Central memory CD8-positive, alpha-beta T cell (primary cell): Measurements from ENCODE around the gene NYAP1.
"Not testable (repeated sequence)": the region's sequence is repeated elsewhere in the genome, so short reads cannot be mapped to it uniquely, and the experiment has no call there.

ENCODE experiments used
- ATAC-seq: fragments of 150-1000 bp; cut with Tn5 transposase; replicated peaks from 2 replicates; pipeline ENCODE4 v1.10.0; 2022; ENCODE audit warnings: mild to moderate bottlenecking, moderate FRiP score, moderate number of reproducible peaks; ENCODE audit not compliant: poor library complexity, severe bottlenecking; ENCODE audit errors: extremely low read depth
- DNase-seq, 2 donors: peaks; one replicate each; pipeline ENCODE4 v3.0.0; 2021; ENCODE audit warnings: low spot score in 2 of 2
- H3K27ac Mint-ChIP-seq: one replicate; pipeline ENCODE4 v1.8.0; 2022; ENCODE audit warnings: low read depth, mild to moderate bottlenecking, moderate library complexity, mixed read lengths
- H3K27me3 Mint-ChIP-seq: one replicate; pipeline ENCODE4 v1.8.0; 2022; ENCODE audit warnings: mixed read lengths
- H3K36me3 Mint-ChIP-seq: one replicate; pipeline ENCODE4 v1.8.0; 2022; ENCODE audit warnings: mild to moderate bottlenecking, moderate library complexity, mixed read lengths; ENCODE audit not compliant: insufficient read depth
- H3K4me1 Mint-ChIP-seq: one replicate; pipeline ENCODE4 v1.8.0; 2022; ENCODE audit warnings: mixed read lengths
- H3K4me3 Mint-ChIP-seq: one replicate; pipeline ENCODE4 v1.8.0; 2022; ENCODE audit warnings: mild to moderate bottlenecking, moderate library complexity, mixed read lengths
- H3K9me3 Mint-ChIP-seq: one replicate; pipeline ENCODE4 v1.8.0; 2022; ENCODE audit warnings: mixed read lengths

NYAP1 gene

GRCh38 chr7:100513212-100513810 is 29.6 kb downstream of the NYAP1 start:
- no peak for DNase-seq
- Mint-ChIP-seq H3K27me3 (no peaks in the 10 kb centered on the region), H3K36me3 (peaks cover 5% of the 10 kb centered on the region), H3K4me1 (peaks cover 21% of the 10 kb centered on the region), H3K9me3 (no peaks in the 10 kb centered on the region), H3K4me3 (no peak overlapping the region), H3K27ac (no peak overlapping the region)
- ATAC-seq, result no peak

DNA sequence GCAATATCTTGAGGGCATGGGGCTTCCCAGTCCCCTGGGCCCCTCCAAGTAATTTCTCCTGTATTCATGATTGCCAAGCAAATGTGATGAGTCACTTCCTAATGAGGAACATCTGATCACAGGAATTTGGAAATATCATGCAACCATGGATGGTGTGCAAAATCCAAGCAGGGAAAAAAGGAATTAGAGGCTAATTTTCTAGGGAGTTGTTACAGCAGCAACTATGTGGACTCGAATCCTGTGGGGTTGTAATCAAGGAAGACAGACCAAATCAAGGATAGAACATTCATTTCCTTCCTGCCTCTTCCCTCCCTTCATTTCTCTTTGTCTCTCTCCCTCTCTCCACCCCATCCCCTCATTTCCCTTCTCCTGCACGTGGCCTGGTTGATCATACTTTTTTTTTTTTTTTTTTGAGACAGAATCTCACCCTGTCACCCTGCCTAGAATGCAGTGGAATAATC is 31.4 kb downstream of the NYAP1 start:
- Mint-ChIP-seq H3K27me3 (no peaks in the 10 kb centered on the region), H3K9me3 (no peaks in the 10 kb centered on the region), H3K4me1 (peaks cover 21% of the 10 kb centered on the region), H3K4me3 (no peak overlapping the region), H3K27ac (no peak overlapping the region), H3K36me3 (peaks cover 5% of the 10 kb centered on the region)
- ATAC-seq (no peak), DNase-seq (no peak)

GRCh38 chr7:100516135-100516812 is 32.5 kb downstream of the NYAP1 start:
- no peaks in the 10 kb centered on the region for H3K27me3 Mint-ChIP-seq
- peaks cover 21% of the 10 kb centered on the region for H3K4me1 Mint-ChIP-seq
- DNase-seq, result peak; percentile 43 to 73
- H3K27ac Mint-ChIP-seq, result peak overlapping the region; percentile 38
- ATAC-seq, result peak; percentile 98
- no peaks in the 10 kb centered on the region for H3K9me3 Mint-ChIP-seq
- H3K36me3 Mint-ChIP-seq, result peaks cover 5% of the 10 kb centered on the region
- peak overlapping the region; percentile 60 for H3K4me3 Mint-ChIP-seq

- Mint-ChIP-seq H3K4me3 (peak overlapping the region; percentile 18), H3K4me1 (peaks cover 21% of the 10 kb centered on the region), H3K27ac (no peak overlapping the region), H3K27me3 (no peaks in the 10 kb centered on the region), H3K9me3 (no peaks in the 10 kb centered on the region), H3K36me3 (peaks cover 5% of the 10 kb centered on the region)
- no peak for DNase-seq
- ATAC-seq, result no peak
These were observed 33.6 kb downstream of the NYAP1 start for GRCh38 chr7:100517305-100517704.

DNA sequence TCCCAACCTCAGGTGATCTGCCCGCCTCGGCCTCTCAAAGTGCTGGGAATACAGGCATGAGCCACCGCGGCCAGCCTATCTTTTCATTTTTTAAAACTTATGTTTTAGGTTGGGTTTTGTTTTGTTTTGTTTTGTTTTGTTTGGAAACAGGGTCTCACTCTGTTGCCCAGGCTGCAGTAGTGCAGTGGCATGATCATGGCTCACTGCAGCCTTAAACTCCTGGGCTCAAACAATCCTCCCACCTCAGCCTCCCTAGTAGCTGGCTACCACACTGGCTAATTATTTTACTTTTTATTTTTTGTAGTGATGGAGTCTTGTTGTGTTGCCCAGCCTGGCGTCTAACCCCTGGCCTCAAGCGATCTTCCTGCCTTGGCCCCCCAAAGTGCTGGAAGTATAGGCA is 35.9 kb downstream of the NYAP1 start:
- peaks cover 17% of the 10 kb centered on the region for H3K4me1 Mint-ChIP-seq
- H3K27ac Mint-ChIP-seq, result no peak overlapping the region
- peaks cover 5% of the 10 kb centered on the region for H3K36me3 Mint-ChIP-seq
- no peak for ATAC-seq
- DNase-seq, result no peak
- no peaks in the 10 kb centered on the region for H3K27me3 Mint-ChIP-seq
- H3K4me3 Mint-ChIP-seq, result no peak overlapping the region
- H3K9me3 Mint-ChIP-seq, result no peaks in the 10 kb centered on the region

DNA sequence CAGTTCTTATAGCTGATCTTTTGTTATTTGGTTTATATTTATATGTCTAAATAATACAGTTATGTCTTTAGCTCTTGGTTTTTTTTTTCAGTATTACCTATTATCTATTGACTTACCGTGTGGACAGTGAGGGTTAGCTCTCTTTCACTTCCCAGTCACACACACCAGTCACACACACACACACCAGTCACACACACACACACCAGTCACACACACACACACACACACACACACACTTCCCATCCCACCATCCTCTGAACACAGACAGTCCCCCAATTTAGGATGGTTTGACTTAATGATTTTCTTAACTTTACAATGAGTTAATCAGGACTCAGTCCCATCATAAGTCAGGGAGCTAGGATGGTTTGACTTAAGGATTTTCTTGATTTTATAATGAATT is 36.4 kb downstream of the NYAP1 start:
- H3K9me3 Mint-ChIP-seq, result no peaks in the 10 kb centered on the region
- ATAC-seq (no peak), DNase-seq (no peak)
- no peak overlapping the region for H3K27ac Mint-ChIP-seq
- H3K27me3 Mint-ChIP-seq, result no peaks in the 10 kb centered on the region
- H3K4me1 Mint-ChIP-seq, result peaks cover 15% of the 10 kb centered on the region
- no peak overlapping the region for H3K4me3 Mint-ChIP-seq
- H3K36me3 Mint-ChIP-seq, result peaks cover 5% of the 10 kb centered on the region

DNA sequence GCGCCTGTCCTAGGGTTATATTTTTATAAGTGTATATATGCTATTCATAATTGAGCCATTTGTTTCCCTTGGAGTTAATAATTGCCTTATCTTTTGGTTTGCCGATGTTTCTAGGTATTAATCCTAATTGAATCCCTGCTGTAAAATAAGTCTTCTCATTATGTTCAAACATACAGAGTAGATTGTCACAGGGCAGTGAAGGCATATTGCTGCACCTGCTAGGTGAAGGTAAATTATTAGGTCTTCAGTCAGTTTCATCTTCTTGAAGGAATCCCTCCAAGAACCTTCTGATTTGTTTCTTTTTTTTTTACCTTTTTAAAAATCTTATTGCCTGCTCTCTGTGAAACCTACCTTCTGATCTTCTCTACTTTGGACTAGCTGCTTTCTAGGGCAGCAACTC is 37.3 kb downstream of the NYAP1 start:
- Mint-ChIP-seq H3K27me3 (no peaks in the 10 kb centered on the region), H3K36me3 (peaks cover 2% of the 10 kb centered on the region), H3K4me3 (no peak overlapping the region), H3K9me3 (no peaks in the 10 kb centered on the region), H3K4me1 (peaks cover 6% of the 10 kb centered on the region), H3K27ac (no peak overlapping the region)
- no peak for DNase-seq
- ATAC-seq, result no peak

GRCh38 chr7:100521909-100522593 is 38.3 kb downstream of the NYAP1 start:
- not testable (repeated sequence) for H3K27me3 Mint-ChIP-seq, ATAC-seq

DNA sequence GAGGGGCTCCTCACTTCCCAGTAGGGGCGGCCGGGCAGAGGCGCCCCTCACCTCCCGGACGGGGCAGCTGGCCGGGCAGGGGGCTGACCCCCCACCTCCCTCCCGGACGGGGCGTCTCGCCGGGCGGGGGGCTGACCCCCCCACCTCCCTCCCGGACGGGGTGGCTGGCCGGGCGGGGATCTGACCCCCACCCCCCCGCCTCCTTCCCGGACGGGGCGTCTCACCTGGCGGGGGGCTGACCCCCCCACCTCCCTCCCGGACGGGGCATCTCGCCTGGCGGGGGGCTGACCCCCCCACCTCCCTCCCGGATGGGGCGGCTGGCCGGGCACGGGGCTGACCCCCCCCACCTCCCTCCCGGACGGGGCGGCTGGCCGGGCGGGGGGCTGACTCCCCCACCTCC is 39.5 kb downstream of the NYAP1 start:
- not testable (repeated sequence) for ATAC-seq, H3K27ac Mint-ChIP-seq, H3K27me3 Mint-ChIP-seq, H3K4me1 Mint-ChIP-seq, H3K9me3 Mint-ChIP-seq, H3K36me3 Mint-ChIP-seq, H3K4me3 Mint-ChIP-seq, DNase-seq

More at GRCh38 chr7:100521909-100522593, 38.3 kb downstream of the NYAP1 start:
- not testable (repeated sequence) for H3K9me3 Mint-ChIP-seq, H3K4me3 Mint-ChIP-seq, H3K4me1 Mint-ChIP-seq, H3K27ac Mint-ChIP-seq, DNase-seq, H3K36me3 Mint-ChIP-seq

DNA sequence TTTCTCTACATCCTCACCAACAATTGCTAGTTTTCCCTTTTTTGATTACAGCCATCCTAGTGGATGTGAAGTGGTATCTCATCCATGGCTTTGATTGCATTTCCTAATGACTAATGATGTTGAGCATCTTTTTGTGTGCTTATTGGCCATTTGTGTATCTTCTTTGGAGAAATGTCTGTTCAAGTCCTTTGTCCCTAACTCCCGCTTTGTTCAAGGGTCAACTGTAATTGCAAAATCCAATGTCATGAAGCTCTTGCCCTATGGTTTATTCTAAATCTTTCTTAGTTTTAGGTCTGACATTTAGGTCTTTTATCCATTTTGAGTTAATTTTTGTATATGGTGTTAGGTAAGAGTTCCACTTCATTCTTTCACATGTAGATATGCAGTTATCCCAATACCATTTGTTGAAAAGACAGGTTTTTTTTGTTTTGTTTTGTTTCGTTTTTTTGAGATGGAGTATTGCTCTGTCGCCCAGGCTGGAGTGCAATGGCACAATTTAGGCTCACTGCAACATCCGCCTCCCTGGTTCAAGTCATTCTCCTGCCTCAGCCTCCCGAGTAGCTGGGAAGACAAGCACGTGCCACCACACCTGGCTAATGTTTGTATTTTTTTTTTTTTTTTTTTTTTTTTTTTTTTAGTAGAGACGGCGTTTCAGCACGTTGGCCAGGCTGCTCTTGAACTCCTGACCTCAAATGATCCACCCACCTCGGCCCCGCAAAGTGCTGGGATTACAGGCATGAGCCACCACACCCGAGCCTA is 44.6 kb downstream of the NYAP1 start:
- H3K36me3 Mint-ChIP-seq, H3K27me3 Mint-ChIP-seq, H3K4me1 Mint-ChIP-seq, DNase-seq, H3K9me3 Mint-ChIP-seq, ATAC-seq, H3K27ac Mint-ChIP-seq, H3K4me3 Mint-ChIP-seq: not testable (repeated sequence)

GRCh38 chr7:100532165-100533022 is 48.7 kb downstream of the NYAP1 start:
- no peaks in the 10 kb centered on the region for H3K27me3 Mint-ChIP-seq
- no peak overlapping the region for H3K4me3 Mint-ChIP-seq
- DNase-seq, result no peak
- no peaks in the 10 kb centered on the region for H3K9me3 Mint-ChIP-seq
- no peak for ATAC-seq
- no peak overlapping the region for H3K27ac Mint-ChIP-seq
- H3K36me3 Mint-ChIP-seq, result no peaks in the 10 kb centered on the region
- no peaks in the 10 kb centered on the region for H3K4me1 Mint-ChIP-seq

- not testable (repeated sequence) for H3K36me3 Mint-ChIP-seq, H3K9me3 Mint-ChIP-seq, H3K4me3 Mint-ChIP-seq, H3K27me3 Mint-ChIP-seq, DNase-seq, H3K27ac Mint-ChIP-seq, ATAC-seq
- peaks cover 19% of the 10 kb centered on the region for H3K4me1 Mint-ChIP-seq
These were observed 52.3 kb downstream of the NYAP1 start for GRCh38 chr7:100535982-100536381.
